UCSD-AML1 (cell line): ENCODE data around the gene CABLES1.

Experiments used
- DNase-seq: peaks from one replicate; lab custom pipeline; 2025; ENCODE audit not compliant: unreplicated experiment; lab: John Stamatoyannopoulos, UW

Gene CABLES1

DNA sequence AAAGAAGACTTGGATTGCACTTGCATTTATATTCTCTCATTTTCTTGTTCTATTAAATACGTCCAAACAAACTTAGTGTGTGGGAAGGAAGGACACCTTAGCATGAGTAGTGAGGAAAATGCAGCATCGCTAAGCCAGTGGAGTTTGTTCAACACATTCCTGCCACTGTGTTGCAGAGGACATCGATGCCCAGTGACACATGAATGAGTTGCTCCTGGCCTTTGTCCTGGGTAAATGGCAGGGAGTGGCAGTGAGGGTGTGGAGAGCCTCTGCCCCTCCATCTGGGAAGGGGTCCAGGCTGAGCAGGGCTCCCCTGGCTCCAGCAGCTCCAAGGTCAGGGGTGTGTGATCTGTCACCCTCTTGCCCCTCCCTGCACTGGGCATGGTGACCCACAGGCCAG is 75.9 kb downstream of the CABLES1 start:
- no peak for DNase-seq

DNA sequence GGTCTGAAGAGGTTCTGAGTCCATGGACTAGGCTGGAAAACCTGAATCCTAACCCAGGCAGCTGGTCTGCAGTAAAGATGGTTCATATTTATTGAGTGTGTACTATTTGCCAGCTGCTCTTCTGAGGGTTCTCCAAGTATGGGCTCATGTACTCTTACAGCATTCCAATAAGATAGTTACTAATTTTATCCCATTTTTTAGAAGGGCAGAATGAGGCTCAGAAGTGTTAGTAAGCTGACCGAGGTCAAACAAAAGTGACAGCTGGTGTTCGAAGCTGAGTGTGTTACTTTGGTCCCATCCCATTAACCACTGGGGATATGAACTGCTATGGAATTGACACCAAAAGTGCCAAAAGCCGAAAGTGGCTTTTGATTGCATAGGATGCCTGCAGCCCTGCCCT is 76.9 kb downstream of the CABLES1 start:
- no peak for DNase-seq

DNA sequence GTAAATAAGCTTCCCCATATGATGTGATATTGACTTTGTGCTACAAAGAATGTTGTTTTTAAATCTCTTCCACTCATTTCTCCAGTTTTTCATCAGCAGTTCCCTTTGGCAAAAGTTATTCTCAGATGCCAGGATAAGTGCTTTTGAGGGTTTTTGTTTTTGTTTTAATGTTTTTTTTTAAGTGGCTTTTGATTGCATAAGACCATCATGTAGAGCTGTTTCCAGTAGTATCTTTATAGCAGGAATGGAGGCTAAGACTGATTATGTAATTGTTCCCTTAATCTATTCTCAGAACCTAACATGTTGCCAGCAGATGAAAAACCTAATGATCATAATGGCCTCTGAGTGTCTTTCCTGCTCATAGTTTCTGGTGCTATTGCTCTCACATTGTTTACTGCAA is 77.9 kb downstream of the CABLES1 start:
- no peak for DNase-seq

DNA sequence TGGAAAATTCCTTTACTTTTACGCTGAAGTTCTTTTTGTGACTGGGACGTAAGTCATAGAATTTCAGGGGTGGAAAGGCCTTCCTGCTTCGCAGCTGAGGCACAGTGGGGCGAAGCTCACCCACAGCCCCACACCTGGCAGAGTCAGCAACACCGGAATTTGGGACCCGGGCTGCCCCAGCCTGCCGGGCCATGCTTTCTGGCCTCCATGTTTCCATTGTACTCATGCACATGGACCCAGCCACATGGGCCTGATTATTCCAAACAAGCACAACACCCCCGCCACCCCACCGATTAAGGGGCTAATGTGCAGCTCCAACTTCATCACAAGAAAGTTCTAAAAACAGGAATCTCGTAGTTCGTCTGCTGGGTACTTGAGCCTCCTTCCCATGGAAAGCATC is 82.5 kb downstream of the CABLES1 start:
- DNase-seq, result no peak

DNA sequence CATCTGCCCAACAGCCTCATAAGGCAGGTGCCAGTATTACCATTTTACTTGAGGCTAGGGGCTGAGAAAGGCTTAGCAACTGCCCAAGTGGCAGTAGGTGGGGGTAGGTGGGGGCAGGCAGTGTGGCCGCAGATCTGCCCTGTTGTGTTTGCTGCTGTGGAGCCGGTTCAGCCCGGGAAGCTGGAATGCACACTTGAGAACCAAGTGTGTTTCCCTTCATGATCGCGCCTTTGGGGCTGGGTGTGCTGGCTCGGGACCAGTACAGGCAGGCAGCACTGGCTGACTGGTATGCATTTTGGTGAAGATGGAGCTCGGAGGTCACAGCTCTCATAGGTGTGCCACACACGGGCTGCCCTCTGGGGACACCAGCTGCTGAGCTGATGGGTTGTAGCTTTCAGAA is 85.1 kb downstream of the CABLES1 start:
- no peak for DNase-seq

DNA sequence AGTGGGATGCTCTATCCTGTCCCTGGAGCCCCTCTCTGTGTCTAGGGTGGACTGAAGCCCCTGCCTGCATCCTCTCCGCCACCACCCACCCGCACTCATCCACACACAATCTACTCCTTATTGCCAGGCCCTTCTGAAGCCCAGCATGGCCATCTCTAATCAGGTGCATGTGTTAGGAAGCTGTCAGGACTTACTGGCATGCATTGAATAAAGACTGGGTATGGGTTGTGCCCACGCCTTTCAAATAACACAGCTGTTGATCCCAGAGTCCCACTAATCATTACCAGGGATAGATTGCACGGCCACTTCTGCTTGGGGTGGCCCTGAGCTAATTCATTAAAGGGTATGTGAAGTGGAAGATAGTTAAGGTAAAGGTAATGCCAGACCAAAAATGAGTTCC is 88.4 kb downstream of the CABLES1 start:
- DNase-seq, result no peak

DNA sequence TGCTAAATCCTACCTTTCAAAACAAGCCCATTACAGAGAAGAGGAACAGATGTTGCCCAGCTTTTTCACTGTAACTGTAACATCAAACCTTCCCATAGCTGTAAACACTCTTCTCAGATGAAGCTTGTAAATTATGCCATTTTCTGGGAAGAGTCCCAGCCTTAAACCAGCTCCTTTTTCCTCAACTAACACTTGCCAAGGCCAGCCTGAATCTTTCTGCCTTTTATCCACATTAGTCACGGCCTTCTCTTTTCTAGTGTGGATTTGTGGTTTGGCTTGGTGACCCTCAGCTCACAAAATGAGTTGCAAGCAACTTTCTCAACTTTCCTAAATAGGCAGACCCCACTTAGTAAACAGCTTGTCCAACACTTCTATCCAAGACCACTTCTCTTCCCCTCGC is 90.2 kb downstream of the CABLES1 start:
- no peak for DNase-seq

DNA sequence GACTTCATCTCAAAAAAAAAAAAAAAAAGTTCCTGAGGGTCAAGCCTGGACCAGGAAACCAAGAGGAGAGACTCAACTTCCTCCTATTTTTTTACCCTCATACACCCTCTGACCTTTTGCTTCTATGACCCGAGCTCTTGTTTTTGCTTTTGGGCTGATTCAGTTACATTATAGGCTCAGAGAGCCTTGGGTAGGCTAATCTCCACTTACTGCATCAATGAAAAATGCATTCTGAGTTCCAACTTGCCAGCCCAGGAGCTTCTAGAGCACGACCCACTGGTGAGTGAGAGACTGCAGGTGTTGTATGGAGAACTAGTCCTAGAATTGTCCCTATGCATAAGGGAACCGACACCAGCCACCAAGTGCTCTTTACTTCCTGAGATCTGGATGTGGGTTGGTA is 91.1 kb downstream of the CABLES1 start:
- DNase-seq, result no peak

DNA sequence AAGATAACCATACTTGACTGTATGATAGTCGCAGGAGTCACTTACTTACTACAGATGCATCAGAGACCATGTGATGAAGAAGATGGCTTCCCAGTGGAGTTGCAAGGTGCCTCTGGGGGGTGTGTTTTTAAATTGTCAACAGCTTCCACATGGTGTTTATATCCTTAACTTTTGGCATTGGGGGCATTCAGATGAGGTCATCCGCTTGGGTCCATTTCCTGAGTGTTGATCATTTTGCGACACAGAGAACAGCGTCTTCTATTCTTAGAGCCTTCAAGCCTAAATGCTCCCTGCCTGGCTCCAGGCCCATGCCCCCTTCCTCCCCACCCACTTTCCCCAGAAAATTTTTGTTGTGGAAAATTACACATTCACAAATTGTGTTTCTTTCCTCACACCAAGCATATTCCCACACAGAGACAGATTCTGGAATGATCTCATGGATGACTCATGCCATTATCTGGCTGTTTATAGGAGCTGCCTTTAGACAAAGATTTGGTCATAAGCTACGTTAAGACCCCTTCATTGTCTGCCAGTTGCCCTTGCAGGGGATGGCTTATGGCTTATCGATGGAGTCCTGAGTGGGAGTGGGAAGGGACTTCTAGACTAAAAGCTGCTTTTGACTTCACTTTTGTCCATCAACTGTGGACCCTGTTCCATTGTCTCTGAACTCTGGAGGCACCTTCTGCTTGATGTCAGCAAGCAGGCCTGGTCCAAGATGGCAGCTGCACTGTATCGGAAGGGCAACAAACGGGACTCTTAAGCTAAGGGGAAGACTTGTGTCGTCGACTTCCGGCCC is 91.8 kb downstream of the CABLES1 start:
- DNase-seq, result no peak

DNA sequence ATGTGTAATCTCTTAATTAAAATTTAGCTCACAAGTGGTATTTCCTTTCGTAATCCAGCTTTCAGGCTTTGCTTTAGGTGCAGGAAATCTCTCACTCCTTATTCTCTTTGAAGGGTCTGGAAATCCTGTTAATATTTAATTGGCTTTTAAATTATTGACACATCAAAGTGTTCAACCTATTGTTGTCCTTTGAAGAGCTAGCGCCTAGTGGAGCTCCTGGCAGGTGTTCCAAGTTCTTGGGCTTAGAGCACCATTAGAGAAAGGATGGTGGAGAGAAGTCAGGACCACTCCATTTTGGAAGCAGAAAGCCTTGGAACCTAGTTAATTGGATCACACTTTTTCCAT is 92.4 kb downstream of the CABLES1 start:
- no peak for DNase-seq

DNA sequence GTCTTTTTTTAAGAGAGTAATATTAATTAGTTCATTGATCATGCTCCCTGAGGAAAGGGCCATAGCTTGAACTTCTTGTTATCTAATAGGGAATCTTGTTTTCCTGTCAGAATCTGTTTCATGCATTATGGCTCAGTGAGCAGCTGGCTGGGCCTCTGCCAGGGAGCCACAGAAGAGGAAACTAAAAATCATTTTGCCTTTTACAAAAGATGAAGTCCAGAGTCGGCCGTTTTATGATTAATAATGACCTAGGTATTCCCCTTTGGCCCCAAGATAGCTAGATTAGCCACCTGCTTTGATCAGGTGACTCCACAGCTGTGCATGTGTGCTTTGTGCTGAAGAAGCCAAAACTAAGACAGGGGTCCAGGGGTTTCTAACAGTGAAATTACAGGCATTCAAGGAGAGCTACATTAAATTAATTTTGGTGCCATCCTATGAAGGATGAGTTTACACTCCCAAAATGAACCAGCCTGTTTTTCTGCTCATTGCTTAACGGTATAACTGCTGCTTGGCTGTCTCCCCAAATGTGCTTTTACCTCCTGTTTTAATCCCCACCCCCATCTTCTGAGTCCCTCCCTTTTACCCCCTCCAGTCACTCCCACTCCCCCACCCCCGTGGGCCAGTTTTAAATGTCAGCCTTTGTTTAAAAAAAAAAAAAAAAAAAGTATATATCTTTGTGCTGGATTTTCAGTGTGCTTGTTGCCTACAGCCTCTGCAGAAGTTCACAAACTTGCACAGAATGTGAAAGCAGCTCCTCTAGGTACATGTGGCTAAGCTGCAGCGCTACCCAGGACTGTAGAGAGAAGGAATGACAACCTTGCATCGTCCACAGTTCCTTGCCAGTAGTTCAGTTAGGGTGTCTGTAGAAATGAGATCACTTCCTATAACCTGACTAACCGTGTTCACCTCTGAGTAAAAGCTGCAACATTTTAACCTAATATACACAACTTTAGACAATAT is 93.1 kb downstream of the CABLES1 start:
- no peak for DNase-seq

DNA sequence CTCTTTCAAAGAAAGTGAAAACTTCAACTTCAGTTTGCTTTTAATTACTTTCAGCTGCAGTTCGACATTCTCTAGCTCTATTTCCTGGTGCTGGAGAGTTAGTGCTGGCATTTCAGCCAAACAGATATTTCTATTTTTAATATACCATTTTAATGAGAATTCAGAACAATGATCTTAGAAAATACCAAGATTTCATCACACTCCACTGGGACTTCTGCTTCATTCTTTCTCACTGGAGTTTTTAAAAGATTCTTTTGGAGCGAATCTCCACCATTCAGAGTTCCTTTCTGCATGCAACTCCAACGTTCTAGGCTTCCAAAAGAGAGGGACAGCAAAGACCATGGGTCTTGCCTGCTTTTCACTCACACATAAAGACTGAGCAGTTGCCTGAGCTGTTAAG is 94.2 kb downstream of the CABLES1 start:
- no peak for DNase-seq

DNA sequence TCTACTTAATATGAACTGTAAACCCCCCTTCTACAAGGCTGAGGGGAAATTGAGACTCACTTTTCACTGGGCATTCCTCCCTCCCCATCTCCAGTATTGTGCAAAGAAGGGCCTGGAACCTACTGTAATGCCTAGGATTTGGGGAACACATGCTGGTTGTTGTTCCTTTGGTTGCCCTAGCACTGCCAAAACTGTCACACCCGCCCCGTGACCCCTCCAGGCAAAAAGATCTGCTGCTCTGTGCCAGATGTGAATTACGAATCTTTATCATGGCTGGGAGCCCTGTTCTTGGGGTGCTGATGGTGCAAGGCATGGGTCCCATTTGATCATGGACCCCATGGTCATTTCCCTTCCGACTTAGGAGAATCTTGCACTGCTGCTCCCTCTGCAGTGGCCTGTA is 95.4 kb downstream of the CABLES1 start:
- DNase-seq, result no peak

DNA sequence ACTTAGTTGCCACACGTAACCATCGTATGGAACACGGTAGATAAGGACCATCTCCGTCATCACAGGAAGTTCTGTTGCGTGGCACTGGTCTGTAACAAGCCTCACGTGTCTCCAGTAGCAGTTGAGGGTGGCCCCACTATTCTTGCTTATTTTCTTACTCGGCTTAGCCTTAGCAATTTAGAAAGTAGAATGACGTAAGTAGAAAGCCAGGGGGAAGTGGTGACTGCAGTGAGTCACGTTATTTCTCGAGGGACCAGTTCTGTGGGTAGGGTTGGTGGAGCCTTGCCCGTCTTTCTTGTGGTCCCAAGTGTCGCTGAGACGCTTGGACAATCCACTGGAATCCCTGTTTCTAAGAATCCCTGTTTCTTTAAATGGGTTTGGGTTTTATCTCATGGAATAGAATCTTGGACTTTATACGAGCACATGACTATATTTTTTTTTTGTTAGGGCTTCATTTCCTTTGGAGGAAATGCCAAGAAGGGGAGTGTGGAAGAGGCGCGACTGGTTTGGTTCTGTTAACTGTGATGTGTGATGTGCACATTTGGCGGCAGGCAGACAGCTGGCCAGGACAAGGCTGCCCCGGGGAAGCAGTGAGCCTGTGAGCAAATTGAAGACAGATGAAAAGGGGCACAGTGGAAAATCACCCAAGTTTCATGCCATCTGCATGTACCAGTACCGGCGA is 96.2 kb downstream of the CABLES1 start:
- DNase-seq, result peak; percentile 56

DNA sequence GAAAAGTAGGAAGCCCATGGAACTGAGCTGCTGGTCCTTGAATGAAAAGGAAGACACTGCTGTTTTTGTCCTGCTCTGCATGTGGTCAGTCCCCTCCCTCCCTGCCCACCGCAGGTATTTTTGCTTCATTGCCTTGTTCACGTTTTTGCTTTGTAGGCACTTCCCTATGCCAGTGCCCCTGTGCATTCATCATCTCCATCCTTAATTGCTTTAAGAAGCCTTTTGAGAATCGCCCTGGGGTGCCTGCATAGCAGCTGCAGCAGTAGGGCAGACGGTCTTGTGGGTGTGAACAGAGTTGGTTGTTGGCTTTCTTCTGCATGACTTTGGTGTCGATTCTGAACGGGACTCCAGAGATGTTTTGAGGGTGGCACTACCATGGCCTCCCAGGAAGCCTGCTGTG is 97.0 kb downstream of the CABLES1 start:
- no peak for DNase-seq

DNA sequence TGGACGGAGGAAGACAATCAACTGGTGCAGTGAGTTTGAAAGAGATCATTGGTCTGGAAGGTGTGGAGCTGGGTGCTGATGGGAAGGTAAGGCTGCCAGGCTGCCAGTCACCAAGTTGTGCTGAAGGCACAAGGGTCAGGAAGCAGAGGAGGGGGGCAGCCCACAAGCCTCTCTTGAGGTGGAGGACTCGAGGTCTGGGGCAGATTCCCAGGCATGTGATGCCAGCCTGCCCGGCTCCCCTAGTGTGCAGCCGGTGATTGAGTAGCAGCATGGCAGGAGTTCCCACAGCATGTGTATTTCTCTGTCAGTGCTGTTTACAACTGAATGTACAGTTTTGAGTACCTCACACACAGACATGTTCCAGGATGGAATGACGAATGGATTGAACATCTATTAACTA is 99.3 kb downstream of the CABLES1 start:
- DNase-seq, result no peak

DNA sequence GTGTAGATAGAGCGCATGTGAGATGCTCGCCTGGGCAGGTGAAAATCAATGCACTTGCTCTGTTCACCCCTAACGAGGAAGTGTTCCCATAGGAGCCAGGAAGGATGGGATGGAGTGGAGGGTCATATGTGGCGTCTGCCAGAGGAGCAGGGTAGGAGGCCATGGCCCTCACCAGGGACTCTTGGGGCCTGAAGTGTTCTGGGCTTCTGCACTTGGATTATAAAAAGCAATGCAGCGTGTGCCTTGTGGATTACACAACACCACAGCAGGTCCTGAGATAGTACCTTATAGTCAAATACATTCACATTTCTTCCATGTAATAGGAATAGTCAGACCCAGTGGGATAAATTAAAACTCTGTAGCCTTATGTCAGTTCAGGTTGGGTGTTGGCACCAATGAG is 100.1 kb downstream of the CABLES1 start:
- DNase-seq, result no peak

DNA sequence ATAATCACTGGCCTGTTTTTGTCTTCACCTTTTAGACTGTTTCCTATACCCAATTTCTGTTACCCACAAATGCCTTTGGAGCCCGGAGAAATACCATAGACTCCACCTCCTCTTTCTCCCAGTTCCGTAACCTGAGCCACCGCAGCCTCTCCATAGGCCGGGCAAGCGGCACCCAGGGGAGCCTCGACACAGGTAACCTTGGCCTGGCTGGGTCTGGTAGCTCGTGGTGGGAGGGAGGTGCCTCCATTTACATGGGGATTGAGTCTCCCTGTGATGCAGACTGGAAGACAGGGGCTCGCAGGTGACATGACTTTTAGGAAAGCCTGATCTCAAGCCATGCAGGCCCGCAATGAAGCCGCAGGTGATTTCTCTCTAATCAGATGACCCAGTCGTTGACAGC is 100.6 kb downstream of the CABLES1 start:
- DNase-seq, result no peak

DNA sequence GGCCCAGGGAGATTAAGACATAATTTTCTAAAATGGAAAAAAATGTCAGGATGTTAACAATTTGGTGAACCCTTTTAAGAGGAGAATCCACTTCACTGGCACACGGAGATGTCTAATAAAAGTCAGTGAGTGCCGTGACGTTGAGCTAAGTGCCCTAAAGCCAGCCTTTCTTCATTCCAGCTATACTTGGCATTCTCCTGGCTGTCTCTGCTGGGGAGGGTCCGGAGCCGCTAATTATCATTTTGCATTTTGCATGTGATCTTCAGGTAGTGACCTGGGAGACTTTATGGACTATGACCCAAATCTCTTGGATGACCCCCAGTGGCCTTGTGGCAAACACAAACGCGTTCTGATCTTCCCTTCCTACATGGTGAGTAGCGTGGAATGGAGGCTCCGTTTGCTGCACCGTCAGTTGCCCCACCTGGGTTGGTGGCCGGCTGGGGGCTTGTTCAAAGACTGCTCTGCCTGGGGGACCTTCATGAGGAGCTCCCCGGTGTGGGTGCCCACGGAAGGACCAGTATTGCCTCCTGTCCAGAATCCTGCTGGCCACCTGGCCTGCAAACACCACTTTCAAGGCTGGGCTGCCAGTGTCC is 101.7 kb downstream of the CABLES1 start:
- DNase-seq, result no peak

DNA sequence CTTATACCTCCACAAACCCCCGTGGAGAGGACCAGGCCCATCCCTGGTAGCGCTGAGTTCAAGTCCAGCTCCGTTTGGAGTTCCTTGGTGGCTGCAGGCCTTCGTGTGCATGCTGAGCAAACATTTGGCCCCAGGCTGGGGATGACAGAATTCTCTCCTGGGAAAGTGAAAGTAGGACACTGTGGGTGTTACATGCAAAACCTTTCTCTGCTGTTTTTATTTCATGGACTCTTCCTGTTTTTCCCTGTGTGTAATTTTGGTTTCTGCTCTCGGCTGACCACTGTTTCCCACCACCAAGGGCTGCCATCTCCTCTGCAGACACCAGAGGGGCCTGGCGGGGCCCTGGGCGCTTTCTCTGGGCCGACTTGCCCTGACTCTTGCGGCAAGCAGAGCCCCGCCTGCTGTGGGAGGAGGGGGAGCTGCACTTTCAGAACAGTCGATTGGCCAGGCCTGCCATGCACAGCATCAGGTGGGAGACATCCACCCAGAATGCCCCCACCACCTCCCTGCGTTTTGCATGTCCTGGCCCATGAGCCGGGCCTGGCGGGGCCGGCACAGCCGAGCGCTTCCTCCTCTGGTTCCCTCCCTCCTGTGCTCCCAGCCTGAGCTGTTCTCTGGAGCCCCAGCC is 102.4 kb downstream of the CABLES1 start:
- peak; percentile 30 for DNase-seq

DNA sequence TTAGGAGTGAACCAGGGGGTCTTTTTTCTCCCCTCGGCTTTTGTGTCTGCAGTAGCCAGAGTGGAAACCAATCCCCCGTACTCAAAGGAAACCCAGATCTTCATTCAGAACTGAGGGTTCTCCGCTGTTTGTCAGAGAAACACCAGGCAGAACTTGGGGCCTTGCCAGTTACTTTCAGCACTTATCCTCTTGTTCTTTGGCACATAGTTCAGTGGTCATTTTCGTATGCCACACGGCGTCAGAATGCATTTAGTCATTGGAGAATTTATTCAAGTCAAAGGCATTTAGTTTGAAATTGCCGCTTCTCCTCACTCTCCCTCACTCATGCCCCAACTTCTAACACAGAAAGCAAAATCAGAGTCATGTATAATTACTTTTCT is 102.9 kb downstream of the CABLES1 start:
- no peak for DNase-seq
